GM12865 (cell line): ENCODE results near the gene MOG.

Experiments used
- DNase-seq: peaks from one replicate; pipeline ENCODE4 v3.0.0; 2010; ENCODE audit warnings: low read depth
- H3K4me3 ChIP-seq: 2 replicates; pipeline ENCODE4 v1.5.1; 2011; ENCODE audit warnings: mild to moderate bottlenecking, low read depth, low read length, control low read depth
- TF ChIP-seq, protein P1 (sequence below): IDR thresholded peaks from 2 replicates; pipeline ENCODE4 v1.5.1; 2011; ENCODE audit warnings: low read length, control low read depth, low read depth, inconsistent platforms; ENCODE audit not compliant: insufficient read depth; ENCODE audit errors: missing control alignments

MOG gene

DNA sequence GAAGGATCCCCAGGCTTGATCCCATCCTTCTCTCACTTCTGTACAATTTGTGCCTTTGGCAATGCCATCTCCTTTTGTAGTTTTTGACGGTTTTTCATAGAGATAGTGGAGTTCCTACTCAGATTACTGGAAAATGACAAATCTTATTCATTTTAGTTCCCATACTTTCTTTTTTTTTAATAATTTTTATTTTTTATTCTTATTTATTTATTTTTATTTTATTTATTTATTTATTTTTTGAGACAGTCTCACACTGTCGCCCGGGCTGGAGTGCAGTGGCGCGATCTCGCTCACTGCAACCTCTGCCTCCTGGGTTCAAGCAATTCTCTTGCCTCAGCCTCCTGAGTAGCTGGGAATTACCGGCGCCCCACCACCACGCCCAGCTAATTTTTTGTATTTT, 19.6 kb upstream of the MOG start:
- no peak overlapping the region for H3K4me3 ChIP-seq
- TF ChIP-seq, protein P1, sequence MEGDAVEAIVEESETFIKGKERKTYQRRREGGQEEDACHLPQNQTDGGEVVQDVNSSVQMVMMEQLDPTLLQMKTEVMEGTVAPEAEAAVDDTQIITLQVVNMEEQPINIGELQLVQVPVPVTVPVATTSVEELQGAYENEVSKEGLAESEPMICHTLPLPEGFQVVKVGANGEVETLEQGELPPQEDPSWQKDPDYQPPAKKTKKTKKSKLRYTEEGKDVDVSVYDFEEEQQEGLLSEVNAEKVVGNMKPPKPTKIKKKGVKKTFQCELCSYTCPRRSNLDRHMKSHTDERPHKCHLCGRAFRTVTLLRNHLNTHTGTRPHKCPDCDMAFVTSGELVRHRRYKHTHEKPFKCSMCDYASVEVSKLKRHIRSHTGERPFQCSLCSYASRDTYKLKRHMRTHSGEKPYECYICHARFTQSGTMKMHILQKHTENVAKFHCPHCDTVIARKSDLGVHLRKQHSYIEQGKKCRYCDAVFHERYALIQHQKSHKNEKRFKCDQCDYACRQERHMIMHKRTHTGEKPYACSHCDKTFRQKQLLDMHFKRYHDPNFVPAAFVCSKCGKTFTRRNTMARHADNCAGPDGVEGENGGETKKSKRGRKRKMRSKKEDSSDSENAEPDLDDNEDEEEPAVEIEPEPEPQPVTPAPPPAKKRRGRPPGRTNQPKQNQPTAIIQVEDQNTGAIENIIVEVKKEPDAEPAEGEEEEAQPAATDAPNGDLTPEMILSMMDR, result no peak
- DNase-seq, result no peak

DNA sequence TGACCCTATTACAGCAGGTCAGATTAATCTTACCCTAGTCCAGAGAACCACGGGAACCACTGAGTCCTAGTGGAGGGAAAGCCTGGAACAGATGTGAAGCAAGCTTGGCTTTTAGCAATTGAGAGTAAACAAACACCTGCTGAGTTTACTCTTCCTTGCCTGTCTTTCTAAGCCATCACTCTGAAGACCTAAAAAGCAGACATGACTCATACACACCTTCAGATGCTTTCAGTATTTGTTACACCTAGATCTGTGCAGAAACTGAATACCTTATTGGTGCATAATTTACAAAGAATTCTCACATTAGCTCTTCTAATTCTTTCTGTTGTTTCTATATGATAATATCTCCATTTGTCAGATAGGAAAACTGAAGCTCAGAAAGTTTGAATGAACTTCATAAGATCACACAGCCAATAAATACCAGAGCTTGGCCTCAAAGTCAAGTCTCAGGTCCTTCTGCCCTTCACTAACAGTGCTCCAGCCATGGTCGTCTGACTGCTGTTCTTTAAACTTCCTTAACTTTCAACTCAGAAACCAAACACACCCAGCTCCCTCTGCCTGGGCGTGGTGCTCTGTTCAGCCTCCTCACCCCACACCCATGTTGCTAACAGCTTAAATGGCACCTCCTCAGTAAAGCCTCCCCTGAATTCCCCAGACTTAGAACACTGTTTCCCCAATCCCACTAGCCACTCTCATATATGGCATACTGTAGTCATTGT, 15.3 kb upstream of the MOG start:
- DNase-seq, result no peak
- TF ChIP-seq, protein P1, result no peak
- no peak overlapping the region for H3K4me3 ChIP-seq

DNA sequence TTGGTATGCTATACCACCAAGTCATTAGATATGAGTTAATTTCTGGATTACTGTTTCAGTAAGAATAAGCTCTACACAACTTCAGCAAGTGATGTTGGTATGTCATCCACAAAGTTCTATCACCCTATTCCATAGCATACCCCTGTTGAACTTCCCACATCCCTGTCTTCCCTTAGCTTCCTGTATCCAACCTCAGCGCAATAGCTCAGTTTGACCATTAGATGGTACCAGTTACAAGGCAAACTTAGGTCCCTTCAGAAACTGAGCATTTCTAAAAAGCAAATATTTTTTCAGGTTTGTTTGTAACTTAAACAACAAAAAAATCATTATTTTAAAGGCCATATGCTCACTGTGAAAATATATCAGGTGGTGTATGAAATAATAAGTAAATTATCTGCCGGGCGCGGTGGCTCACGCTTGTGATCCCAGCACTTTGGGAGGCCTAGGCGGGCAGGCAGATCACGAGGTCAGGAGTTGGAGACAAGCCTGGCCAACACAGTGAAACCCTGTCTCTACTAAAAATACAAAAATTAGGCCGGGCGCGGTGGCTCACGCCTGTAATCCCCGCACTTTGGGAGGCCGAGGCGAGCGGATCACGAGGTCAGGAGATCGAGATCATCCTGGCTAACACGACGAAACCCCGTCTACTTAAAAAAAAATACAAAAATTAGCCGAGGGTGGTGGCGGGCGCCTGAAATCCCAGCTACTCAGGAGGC, 8.8 kb upstream of the MOG start:
- TF ChIP-seq, protein P1, result peak; percentile 40
- H3K4me3 ChIP-seq, result no peak overlapping the region
- DNase-seq, result no peak

DNA sequence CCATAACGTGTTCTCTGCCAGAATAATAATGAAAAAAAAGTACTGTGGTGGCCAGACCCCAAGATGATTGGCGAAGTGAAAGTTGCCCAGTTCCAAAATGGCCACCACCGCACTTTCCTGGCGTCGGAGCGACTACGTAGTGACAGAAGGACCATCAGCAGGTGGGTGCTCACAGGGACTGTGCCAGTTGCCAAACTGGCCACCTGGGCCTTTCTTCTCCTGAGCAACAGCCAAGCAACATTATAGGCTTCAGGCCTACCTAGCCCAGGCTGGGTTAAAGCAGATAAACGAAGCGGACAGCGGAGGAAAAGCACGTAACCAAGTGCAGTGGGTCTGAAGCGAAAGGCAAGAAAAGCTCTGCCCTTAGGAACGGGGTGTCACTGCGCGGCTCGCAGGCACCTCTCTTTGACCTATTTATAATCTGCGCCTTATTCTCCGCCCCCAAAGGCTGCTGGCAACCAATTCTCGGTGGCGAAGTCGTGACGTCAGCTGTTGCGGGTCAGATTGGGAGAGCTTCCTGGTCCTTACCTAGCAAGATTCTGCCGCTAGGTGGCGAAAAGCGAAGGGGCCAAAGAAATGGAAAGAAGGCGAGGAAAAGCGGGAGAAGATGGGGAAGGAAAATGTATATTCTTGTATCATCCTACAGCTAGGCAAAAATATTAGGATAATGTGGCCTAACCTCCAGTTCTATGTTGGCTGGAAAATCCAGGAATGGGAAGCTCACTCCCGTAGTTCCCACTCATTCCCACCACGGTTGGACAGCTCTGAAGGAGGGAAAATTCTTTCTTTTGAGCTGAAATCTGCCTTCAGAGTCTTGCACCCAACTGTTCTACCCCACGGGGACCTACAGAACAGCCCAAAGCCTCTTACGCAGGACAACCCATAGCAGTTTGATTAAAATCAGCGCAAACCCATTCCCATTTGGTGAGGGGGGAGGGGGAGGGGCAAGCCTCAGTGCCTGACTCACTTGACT, 6.9 kb upstream of the MOG start:
- TF ChIP-seq, protein P1, result peak; percentile 94
- H3K4me3 ChIP-seq, result peak overlapping the region; percentile 71
- DNase-seq, result peak; percentile 98

DNA sequence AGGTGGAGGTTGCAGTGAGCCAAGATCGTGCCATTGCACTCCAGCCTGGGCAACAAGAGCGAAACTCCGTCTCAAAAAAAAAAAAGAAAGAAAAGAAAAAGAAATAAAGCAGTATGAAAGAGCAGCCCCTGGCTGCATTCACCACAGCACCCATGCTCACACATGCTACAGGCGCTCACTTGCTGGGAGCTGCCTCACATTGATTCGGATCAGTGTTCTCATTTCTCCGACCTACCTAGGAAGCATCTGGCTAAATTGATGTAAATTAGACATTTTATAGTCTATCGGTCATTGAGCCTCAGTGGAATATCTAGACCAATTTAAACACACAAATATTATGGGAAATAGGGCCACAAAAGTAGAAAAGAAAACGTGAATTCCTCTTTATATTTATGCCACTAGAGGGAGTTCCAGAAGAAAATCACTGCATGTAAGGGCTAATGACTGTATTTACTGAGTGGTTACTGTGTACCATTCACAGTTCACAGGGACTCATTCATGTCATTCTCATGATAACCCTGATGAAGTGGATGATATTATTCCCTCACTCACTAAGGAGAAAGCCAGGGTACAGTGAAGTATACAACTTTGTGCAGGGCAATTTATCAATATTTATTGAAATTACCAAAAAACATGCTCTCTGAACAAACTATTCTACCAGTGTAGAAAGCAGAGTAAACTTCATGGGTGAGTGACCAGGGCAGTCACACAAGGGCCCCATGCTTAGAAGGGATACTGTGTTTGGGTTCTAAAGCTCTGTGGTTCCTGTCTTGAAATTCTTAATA, 5.3 kb upstream of the MOG start:
- no peak overlapping the region for H3K4me3 ChIP-seq
- DNase-seq, result peak; percentile 46
- TF ChIP-seq, protein P1, result peak; percentile 56

DNA sequence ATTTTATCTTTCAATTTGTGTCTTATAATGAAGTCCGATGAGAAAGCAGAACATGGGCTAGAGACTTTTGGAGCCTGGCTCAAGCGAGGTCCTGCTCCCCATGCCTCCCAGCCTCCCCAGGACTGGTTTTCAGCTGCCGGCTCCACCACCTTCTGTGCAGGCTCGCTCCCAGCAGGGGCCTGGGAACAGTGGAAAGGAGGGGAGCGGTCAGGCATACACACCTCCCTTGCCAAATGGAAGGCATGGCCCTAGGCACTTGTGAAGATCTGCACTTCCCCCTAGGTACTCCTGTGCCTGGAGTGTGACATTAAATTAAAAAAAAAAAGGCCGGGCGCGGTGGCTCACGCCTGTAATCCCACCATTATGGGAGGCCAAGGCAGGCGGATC, 4.7 kb upstream of the MOG start:
- TF ChIP-seq, protein P1, result no peak
- H3K4me3 ChIP-seq, result no peak overlapping the region
- no peak for DNase-seq
